GM20431 (cell line): Measurements from ENCODE around the gene ZSWIM6.

Source experiments
- in situ Hi-C: fragments of 300-500 bp; cut with MseI, MboI; formaldehyde crosslinking; loops from one replicate; pipeline ENCODE4 v1.15.0; 2020; ENCODE audit warnings: low sequenced_read_pairs; ENCODE audit not compliant: unreplicated experiment

The ZSWIM6 gene

GRCh38 chr5:61519728-61520277 lies 187.7 kb downstream of the ZSWIM6 start:
- in situ Hi-C loops = no loop called here

- in situ Hi-C loops = no loop called here
Observed at GRCh38 chr5:61523073-61523472, 191.0 kb downstream of the ZSWIM6 start.

GRCh38 chr5:61523997-61524396 lies 191.9 kb downstream of the ZSWIM6 start:
- in situ Hi-C loops = no loop called here

GRCh38 chr5:61525512-61526206 lies 193.6 kb downstream of the ZSWIM6 start:
- in situ Hi-C loops = no loop called here

GRCh38 chr5:61526207-61526519 lies 194.1 kb downstream of the ZSWIM6 start:
- in situ Hi-C loops = no loop called here

- in situ Hi-C loops = no loop called here
Observed at GRCh38 chr5:61532983-61533382, 200.9 kb downstream of the ZSWIM6 start.

- in situ Hi-C loops = no loop called here
Observed at GRCh38 chr5:61534481-61535267, 202.6 kb downstream of the ZSWIM6 start.

GRCh38 chr5:61535828-61536227 lies 203.8 kb downstream of the ZSWIM6 start:
- in situ Hi-C loops = no loop called here

- in situ Hi-C loops = no loop called here
Observed at GRCh38 chr5:61536922-61537321, 204.9 kb downstream of the ZSWIM6 start.

- in situ Hi-C loops = no loop called here
Observed at GRCh38 chr5:61538722-61539501, 206.9 kb downstream of the ZSWIM6 start.

- in situ Hi-C loops = no loop called here
Observed at GRCh38 chr5:61549530-61549929, 217.5 kb downstream of the ZSWIM6 start.

GRCh38 chr5:61551637-61552313 lies 219.7 kb downstream of the ZSWIM6 start:
- in situ Hi-C loops = no loop called here

GRCh38 chr5:61559146-61559545 lies 227.1 kb downstream of the ZSWIM6 start:
- in situ Hi-C loops = no loop called here

GRCh38 chr5:61559722-61560121 lies 227.7 kb downstream of the ZSWIM6 start:
- in situ Hi-C loops = no loop called here

- in situ Hi-C loops = no loop called here
Observed at GRCh38 chr5:61563401-61563800, 231.3 kb downstream of the ZSWIM6 start.

GRCh38 chr5:61567337-61567736 lies 235.3 kb downstream of the ZSWIM6 start:
- in situ Hi-C loops = no loop called here

GRCh38 chr5:61569353-61569752 lies 237.3 kb downstream of the ZSWIM6 start:
- in situ Hi-C loops = no loop called here

- in situ Hi-C loops = no loop called here
Observed at GRCh38 chr5:61570767-61571166, 238.7 kb downstream of the ZSWIM6 start.

- in situ Hi-C loops = no loop called here
Observed at GRCh38 chr5:61572959-61573358, 240.9 kb downstream of the ZSWIM6 start.

- in situ Hi-C loops = no loop called here
Observed at GRCh38 chr5:61575103-61575502, 243.0 kb downstream of the ZSWIM6 start.
